HCEC 1CT (cell line): ENCODE measurements around the gene AIG1.
"Not testable (repeated sequence)": the region's sequence is repeated elsewhere in the genome, so short reads cannot be mapped to it uniquely, and the experiment has no call there.

Experiments
- DNase-seq: peaks from one replicate; pipeline ENCODE4 v3.0.0-alpha.2; 2017

The AIG1 gene

DNA sequence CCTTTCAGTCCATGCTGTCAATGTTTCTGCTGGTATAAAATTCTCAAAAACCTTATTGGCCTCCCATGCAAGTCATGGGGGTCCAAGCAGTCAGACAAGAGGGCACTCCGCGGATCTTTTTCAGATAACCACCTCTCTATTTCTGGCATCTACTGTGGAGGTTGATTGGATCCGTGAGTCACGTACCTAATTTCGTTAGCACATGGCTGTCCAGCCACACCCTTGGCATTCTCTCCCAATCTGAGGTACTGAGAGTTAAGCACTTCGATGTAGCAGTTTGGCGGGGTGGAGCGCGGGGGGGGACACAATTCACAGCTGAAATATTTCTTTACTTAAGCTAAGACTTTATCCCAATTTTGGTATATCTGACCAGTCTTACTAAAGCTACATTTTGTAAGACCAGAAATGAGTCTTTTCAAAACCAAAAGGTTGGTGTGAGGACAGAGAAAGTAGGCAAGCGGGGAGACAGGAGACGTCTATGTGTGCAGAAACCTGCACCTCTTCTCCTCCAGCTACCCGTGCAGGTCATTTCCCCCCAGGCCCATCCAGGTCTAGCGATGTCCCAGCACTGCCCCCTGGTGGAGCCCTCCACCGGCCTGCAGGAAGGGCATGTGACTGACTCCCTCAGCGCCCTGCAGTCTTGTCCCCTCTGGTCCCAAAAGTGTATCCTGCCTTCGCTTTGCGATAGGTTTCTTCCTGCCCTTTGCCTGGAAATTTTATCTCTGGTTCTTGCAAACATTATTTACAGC is 276.7 kb downstream of the AIG1 start:
- DNase-seq = no peak

DNA sequence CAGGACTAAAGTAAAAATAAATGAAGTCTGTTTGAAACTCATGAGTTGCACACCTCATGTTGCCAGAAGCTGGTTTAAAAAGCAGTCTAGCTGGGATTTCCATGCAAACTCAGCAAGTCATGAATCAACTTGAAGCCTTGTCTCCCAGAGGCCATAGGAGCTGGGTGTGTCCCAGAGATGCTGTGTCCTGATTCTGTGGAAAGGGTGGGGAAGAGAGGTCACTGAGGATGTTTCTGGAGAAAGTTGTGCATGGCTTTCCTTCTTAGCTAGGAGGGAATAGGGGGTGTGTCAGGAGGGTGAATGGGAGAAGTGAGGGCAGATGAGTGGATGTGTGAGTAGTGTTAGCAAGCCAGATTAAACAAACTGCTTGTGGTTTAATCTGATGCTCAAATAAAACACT is 278.5 kb downstream of the AIG1 start:
- no peak for DNase-seq

DNA sequence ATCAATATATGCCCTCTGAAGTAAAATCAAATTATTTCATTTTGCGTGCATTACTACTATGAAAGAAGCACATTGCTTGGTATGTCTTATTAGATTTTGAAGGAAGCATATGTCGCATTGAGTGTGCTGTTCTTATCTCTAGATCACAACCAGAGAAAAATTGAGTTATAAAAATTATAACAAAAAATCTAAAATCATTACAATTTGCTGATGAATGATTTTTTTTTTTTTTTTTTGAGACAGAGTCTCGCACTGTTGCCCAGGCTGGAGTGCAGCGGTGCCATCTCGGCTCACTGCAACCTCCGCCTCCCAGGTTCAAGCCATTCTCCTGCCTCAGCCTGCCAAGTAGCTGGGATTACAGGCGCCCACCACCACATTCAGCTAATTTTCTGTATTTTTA is 284.8 kb downstream of the AIG1 start:
- DNase-seq = not testable (repeated sequence)

DNA sequence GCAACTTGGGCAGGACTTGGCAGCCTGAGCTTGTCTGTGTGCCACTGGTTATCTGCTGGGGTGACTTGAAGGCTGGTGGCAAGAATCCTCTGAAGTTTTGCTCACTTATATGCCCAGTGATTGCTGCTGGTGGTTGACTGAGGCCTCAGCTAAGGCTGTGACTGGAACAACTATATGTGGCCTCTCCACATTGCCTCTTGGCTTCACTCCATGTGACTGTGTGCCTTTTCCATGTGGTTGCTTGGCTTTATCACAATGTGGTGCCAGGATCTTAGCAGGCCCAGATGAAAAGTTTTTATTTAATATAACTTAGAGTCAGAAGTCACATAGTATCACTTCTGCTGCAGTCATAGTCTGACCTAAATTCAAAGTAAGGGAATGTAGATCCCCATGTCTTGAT is 285.3 kb downstream of the AIG1 start:
- DNase-seq = no peak

DNA sequence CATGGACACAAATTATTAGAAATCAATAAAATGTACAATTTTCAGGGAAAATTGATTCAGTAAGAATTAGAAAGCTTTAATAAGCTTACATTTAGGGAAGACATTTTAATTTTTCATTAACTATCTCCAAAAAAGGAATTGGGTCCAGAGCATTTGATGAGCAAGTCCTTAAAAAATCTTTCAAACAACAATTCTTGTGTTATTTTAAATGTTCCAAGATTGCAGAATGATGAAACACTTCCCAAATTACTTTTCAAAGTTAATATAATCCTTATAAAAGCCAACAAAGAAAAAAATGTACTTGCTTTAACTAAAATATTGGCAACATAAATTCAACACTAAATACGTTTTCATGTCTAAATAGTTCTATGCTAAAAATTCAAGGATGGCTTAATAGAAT is 287.8 kb downstream of the AIG1 start:
- DNase-seq = peak; percentile 50

DNA sequence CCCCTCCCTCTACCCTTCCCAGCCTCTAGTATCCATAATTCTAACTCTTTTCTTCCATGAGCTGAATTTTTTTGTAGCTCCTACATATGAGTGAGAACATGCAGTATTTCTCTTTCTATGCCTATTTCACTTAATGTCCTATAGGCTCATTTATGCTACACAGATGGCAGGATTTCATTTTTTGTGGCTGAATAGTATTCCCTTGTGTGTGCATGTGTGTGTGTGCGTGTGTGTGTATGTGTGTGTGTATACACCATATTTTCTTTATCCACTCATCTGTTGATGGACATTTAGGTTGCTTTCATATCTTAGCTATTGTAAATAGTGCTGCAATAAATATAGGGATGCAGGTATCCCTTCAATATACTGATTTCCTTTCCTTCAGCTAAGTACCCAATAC is 288.8 kb downstream of the AIG1 start:
- DNase-seq = no peak

DNA sequence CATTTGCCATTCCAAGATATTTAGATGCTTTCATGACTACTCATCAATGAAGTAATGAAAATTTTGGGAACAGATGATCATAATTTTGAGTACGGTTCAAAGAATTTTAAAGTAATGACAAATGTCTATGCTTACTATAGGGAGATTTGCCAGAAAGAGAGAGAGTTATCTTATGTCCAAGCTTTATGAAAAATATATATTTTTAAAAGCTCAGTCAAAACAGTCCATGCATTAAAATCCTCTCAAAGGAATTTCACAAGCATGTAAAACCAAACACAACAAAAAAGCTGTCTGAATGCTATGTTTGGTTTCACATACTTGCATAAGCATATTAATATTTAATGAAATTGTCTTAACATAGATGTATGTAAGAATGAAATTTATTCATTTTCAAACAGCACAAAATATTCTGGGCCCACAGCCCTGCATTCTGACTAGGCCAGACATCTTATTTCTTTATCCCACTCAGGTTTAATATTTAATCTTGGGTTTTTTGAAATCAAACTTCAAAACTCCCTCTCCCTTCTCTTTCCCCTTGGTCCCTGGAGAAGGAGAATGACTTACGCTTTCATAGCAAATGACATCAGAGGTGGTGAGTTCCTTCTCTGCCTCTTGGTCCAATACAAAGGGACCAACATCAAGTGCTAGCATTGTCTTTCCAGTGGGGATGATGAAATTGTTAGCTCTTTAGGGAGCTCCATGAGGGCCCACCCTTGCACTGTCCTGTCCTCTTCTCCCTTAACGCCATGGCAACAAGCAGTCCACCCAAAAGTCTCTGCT is 295.6 kb downstream of the AIG1 start:
- DNase-seq = no peak

DNA sequence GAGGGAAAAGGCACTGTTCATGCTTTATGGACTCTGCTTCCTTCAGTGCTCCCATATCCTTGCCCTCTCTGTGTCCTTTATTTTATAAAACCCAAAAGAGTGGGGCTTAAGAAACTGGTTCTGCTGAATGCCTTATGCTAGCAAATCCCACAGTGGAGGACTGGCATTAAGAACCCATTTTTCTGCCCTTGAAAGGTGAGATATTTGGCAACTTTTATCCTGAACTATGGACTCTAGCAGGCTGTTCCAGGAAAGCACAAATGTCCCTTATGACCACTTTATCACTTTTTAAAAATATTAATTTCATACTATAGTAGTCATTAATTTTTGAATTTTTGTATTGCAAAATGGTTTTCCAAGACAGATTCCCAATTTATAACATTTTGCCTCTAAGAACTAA is 296.5 kb downstream of the AIG1 start:
- no peak for DNase-seq

DNA sequence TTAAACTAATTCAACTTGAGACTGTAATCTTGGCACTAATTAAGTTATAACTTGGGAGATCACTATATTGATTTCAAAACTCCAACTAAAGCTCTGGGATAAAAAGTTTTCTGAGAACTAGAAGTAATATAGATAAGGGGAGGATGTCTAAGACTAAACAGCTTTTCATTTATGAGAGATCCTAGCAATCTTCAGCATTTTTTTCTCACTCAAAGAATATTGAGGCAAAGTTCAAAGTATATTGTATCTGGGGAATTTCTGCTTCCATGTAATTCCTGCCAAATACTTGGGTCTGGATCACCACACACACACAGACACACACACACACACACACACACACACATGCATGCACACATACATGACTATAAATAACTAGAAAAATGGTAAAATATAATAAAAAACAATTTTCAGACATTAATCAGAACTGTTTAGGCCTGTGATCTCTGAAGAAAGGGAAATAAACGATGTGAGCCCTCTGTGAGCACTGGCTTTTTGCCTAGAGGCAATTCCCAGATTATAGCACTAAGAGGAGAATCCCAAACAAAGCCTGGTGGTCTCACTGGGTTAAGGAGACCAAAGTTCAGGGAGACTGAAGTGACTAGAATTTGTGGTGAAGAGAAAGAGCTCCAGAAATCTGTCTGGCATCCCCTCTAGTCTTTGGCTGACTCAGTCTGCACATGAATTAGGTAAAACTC is 297.0 kb downstream of the AIG1 start:
- no peak for DNase-seq

DNA sequence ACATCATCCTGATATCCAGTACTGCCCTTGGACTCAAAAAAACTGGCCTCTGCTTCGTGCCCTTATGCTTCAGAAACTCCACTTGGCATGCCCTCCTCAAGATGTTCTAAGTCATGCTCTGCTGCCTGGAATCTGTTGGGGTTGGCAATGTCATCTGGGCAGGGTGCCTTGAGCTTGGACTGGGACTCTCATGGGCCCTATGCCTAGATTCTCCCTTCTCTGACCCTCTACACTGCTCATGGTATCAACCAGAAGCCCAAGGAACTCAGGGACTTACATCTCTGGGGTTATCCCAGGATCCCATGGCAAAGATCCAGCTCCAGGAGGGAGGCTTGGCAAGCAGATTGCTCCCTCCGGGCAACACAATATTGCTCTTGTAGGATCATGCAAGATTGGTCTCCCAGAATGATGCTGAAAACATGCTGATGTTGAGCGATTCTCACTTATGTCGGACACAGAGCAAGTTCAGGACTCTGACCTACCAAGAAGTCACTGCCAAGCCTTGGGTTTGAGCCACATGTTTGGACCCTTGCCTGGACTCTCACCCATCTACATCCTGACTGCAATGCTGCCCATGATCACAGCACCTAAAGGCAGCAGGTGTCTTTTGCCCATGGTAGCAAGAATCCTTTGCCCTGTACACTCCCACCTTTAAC is 301.0 kb downstream of the AIG1 start:
- no peak for DNase-seq

DNA sequence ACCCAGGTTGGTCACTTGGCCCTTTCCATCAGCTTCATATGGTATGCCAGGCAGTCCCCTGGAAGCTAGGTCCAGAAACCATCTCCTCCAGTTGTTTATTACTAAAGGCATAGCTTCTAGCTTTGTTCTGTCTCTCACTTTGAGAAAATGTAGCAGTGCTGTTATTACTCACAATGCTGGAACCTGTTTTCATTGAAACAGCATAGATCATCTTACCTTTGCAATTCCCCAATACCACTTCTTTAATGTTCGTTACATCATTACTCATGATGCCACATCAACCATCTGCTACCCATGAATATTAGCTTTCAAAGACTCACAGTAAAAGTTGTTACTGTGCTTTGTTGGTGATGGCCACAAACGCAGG is 301.5 kb downstream of the AIG1 start:
- no peak for DNase-seq

DNA sequence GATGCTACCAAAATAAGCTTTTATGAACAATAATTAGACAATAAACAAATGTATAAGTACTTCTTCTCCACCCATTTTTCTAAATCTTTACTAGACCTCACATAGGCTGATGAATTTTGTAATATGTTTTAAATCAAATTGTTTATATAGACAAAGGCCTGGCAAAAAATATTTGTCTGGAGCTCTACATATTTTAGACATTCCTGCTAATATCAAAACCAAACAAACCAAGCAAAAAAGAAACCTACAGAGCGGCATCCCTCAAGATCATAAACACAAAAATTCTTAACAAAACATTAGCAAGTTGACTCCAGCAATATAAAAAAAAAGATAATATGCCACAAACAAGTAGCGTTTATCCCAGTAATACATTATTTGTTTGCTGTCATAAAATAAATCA is 302.6 kb downstream of the AIG1 start:
- DNase-seq = no peak

DNA sequence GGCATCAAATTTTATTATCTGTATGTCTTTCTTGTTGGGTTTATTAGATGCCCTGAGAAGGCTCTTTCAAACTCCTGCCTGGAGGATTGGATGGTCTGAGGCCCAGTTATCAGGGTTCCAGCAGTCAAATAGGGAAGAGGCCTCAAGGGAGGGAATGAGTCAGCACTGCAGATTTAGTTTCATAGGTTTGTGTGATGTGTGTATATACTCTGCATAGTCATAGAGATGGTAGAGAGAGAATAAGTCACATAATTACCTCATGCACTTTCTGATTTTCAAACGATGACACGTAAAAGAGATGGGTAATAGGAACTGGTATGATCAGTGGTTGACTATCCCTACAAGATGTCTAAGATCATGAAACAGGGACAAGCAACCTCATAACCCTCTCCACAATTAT is 307.7 kb downstream of the AIG1 start:
- DNase-seq = peak; percentile 71

DNA sequence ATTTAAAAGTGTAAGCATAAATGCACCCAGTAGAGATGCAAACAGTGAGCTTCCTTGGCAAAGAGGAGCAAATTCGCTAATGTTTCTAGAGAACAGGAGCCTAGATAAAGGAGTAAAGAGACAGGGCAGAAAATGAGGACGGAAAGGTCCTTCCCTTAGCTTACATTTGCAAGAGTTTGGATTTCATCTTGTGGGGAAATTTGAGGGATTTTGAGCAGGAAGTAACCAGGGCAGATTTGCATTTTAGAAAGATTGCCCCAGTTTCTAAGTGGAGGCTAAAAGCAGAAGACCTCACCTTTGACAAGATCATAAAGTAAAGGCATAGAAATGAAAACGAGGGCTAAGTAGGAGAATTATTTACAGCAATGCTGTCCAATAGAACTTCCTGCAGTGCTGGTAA is 309.3 kb downstream of the AIG1 start:
- no peak for DNase-seq

DNA sequence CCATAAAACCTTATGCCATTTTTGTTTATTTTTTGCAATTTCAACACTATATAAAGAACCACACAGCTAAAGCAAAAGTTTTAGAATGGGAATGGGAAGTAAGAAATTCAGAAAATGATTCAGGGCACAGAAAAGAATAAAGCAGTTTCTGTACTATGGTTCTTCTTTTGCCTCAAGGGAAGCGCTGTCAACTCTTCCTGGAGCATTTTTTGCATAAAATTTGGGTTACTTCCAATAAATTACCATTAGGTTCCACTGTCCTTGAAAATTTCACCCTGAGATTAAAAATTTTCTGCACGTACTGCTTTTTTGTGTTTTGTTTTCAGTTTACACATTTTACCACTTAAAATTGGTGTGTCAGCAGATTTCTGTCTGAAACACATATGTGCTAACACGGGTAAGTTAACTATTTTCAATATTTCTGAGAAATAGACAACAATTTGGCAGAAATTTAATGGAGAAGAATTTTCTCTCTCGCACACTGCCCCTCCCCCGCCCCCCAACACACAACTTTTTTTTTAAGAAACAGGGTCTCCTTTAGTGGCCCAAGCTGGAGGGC is 310.2 kb downstream of the AIG1 start:
- no peak for DNase-seq

DNA sequence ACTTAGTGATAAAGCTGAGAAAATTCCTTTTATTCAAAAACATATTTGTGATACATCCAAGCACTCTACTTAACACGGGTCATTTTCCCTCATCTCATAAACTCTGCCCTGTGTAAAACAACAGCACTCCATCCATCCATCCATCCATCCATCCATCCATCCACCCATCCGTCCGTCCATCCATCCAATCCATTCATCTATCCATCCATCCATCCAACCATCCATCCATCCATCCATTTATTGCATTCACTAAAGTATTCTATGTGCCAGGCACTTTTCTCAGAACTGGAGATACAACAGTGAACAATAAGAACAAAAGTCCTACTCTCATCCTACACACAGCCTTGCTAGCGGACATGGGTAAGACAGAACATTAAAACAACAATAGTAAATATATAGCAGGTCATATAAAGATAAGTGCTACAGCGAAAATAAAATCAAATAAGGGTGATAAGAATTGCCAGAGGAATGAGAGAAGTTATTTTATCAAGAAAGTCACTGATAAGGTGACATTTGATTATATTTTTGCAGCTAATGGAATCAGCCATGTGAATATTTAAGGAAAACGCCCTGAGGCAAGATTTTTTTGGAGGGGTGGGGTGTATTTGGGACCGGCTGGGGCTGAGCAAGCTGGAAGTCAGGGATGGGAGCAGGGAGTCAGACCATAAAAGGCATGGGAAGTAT is 311.7 kb downstream of the AIG1 start:
- no peak for DNase-seq

DNA sequence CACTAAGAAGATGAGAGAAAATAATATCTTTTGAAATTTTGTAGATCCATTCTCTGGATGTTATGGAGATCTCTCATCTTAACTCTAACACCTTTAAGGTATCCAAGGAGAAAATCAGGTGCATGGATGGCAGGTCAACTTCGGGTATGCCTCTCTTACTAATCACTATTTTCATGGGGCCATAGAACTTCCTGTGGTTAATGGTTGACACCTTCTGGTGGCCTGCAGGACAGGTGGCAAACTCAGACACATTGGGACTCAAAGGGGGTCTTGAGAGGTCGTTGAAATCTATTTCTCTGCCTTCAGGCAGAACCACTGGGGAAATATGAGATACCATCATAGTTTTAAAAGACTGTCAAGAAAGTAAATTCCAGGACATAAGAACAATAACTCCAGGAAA is 313.3 kb downstream of the AIG1 start:
- DNase-seq = no peak

DNA sequence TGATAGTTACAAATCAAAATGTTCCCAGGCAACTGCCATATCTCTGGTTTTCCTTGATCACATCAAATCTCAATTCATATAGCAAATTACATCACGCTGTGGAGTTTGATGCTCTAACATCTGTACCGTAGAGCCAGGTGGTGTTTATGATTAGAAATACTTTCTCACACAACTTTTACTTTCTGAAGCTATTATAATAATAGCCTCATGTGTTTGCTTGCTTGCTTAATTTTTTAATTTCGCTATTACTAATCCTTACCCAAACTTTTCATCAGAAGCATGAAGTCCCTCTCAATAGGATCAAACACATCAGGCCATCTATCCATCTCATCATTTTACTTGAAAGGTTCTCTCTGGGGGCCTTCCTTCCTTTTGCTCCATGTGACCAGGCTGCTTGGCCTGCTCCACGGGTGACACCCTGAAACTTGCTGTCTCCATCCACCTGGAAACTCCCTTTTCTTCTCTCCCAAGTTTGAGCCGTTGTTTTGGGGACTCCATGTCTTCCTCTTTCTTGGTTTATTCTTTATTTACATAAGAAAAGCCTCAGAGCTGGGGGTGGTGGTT is 314.4 kb downstream of the AIG1 start:
- DNase-seq = no peak

DNA sequence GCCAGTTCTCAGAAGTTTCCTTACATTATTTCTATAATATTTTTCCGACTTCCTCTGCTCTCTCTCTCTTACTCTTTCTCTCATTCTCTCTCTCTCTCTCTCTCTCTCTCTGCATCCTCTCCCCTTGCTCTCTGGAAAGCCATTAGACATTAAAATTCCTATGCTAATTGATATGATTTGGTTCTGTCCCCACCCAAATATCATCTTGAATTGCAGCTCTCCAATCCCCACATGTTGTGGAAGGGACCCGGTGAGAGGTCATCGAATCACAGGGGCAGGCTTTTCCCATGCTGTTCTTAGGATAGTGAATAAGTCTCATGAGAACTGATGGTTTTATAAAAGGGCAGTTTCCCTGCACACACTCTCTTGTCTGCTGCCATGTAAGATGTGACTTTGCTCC is 315.7 kb downstream of the AIG1 start:
- DNase-seq = no peak

DNA sequence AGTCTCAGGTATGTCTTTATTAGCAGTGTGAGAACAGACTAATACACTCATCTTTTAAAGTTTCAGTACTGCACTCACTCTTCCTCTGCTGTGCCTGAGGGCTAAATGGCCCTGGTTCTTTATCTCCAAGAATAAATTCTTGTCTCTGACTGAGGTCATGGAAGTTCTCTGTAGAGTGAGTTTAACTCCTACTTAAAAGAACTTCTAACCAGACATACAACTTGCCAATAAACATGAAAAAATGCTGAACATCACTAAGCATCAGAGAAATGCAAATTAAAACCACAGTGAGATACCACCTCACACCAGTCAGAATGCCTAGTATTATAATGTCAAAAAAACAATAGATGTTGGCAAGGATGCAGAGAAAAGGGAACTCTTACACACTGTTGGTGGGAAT is 316.2 kb downstream of the AIG1 start:
- DNase-seq = no peak

DNA sequence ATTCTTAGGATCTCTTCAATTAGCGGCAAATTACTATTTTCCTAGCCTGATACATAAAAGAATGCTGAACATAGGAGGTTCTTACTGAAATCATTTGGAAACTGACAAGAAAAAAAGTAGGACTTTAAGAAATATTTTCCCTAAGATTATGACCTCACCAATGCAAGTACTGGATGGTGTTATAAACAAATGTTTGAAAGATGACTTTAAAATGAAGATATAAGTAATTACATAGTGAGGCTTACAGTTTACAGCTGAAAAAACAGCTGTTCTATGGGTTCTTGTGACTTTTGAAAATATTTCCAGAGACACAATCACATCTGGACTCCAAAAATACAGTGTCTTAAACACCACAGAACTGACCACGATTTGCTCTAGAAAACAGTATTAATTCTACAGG is 324.9 kb downstream of the AIG1 start:
- DNase-seq = no peak

DNA sequence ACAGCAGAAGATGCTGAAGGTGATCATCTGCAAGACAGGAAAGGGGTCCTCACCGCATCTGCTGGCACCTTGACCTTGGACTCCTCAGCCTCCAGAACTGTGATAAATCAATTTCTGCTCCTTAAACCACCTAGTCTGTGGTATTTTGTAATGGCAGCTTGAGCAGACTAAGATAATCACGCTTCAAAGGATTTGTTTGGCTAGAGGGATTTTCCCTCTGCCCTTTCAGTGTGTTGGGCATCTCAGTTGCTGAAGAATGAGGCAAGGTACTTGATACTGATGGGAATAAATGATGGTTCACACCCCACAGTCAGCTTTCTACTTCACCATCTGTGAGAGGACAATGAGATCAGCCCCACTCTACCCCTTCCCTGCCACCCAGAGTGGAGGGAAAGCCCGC is 329.6 kb downstream of the AIG1 start:
- no peak for DNase-seq
